Activated CD4-positive, CD25-positive, alpha-beta regulatory T cell treated with anti-CD3 and anti-CD28 coated beads, Interleukin-2, amount 50 U/mL, for 16 hours (primary cell): ENCODE measurements around the gene LNP1.
"Not testable (repeated sequence)": the region's sequence is repeated elsewhere in the genome, so short reads cannot be mapped to it uniquely, and the experiment has no call there.

Experiments used
- DNase-seq: peaks from one replicate; pipeline ENCODE4 v3.0.0-alpha.2; 2020; ENCODE audit warnings: low read depth, low spot score

Gene LNP1, protein sequence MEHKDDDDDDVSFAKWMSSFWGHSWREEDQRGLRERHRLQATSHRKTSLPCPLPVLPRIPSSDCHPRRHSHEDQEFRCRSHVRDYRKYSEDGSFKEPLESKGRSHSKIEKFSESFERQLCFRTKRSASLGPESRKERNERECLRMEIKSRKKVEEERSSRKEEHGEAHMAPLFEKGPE

GRCh38 chr3:100400780-100401673, at the start of gene LNP1, which contains the start of gene TOMM70:
LNP1 (plus strand) TSS chr3:100401539; CDS start chr3:100429730, 28,191 bp downstream.
TOMM70 (minus strand) TSS chr3:100401089; CDS start chr3:100400949, 140 bp downstream.
- DNase-seq, result peak; percentile 86

DNA sequence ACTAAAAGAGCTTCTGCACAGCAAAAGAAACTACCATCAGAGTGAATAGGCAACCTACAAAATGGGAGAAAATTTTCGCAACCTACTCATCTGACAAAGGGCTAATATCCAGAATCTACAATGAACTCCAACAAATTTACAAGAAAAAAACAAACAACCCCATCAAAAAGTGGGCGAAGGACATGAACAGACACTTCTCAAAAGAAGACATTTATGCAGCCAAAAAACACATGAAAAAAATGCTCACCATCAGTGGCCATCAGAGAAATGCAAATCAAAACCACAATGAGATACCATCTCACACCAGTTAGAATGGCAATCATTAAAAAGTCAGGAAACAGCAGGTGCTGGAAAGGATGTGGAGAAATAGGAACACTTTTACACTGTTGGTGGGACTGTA, 49.6 kb upstream of the LNP1 start:
- DNase-seq, result not testable (repeated sequence)

DNA sequence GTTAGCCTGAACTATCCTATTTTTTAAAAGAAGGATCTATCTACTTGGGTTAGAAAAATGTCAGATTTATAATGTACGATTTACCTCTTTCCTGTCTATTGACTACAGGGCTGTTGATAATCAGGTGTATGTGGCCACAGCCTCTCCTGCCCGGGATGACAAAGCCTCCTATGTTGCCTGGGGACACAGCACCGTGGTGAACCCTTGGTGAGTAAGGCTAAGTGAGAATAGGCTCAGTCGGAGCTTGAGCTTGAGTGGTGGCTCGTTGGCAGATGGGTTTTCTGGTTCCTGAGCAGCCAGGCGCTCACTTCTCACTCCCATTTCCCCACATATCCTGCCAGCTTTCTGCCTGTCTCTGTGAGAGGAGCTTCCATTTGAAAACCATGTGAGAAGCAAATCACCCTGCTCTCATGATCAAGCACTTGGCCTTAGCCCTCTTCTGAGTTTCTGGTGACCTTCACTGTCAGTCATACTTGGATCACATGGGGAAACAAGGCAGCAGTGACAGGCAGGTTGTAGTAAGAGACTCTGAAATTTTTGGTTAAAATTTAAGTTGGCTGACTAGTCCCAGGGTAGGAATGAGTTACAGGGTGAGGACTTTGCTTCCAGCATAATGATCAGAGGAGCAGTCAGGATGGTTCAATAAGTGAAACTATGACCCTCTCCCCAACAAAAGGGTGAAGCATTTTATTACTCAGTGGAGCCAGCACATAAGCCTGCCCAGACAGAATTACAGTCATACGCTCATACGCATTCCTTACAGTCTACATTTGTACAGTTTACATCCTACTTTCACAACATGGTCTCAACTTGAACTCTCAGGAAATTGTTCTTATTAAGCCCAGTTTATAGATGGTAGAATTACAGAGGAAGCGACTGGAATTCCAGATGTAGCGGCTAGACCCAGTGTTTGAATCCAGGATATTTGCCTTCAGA, 48.8 kb upstream of the LNP1 start:
- DNase-seq, result no peak

GRCh38 chr3:100354850-100355249, 46.5 kb upstream of the LNP1 start:
- DNase-seq, result no peak

GRCh38 chr3:100358413-100358812, 42.9 kb upstream of the LNP1 start:
- DNase-seq, result no peak

DNA sequence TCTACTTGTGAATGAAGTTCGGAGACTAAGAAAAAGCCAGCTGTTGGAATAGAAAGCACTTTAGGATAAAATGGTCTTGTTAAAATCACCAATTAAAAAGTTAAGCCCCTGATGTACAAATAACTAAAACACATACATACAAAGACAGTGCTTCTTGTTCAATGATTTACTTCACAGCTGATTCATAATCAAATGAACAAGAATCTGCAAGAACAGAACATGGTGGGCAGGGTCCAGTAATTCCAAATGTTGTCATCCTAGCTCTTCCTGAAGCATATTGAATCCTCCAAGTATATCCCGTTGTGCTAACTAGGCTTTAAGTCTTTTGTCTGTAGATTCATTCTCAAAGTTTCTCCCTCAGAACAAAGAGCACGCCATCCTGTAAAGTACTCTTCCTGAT, 42.3 kb upstream of the LNP1 start:
- no peak for DNase-seq

- DNase-seq, result no peak
These were observed 40.4 kb upstream of the LNP1 start for GRCh38 chr3:100360757-100361496.

DNA sequence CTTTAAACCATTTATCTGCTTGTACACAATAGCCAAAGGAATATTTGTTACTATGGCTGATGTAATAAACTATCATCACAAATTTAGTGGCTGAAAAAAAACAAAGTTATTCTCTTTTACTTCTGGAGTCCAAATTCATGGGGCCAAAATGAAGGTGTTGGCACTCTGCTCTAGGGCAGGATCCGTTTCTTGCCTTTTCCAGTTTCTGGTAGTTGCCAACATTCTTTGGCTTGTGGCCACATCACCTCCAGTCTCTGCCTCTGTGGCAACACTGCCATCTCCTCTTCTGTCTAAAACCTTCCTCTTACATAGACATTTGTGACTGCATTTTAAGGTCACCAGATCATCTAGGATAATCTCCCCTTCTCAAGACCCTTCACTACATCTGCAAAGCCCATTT, 39.4 kb upstream of the LNP1 start:
- no peak for DNase-seq

DNA sequence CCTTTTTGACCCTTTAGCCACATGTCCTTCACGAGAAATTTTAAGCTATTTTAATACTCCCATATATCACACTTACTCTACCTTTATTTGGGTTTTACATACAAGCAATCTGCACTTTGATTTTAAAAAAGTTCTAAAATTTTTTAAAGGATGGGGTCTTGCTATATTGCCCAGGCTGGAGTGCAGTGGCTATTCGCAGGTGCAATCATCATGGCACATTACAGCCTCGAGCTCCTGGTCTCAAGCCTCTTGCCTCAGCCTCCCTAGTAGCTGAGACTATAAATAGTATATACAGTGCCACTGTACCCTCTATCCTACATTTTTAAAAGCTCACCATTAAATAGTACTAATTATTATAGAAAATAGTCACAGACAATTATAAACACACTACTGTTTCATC, 36.9 kb upstream of the LNP1 start:
- DNase-seq, result no peak

- no peak for DNase-seq
These were observed 34.9 kb upstream of the LNP1 start for GRCh38 chr3:100366424-100366823.

- DNase-seq, result no peak
These were observed 32.9 kb upstream of the LNP1 start for GRCh38 chr3:100368441-100368840.

- no peak for DNase-seq
These were observed 30.6 kb upstream of the LNP1 start for GRCh38 chr3:100370756-100371155.

- no peak for DNase-seq
These were observed 26.8 kb upstream of the LNP1 start for GRCh38 chr3:100374521-100374920.

DNA sequence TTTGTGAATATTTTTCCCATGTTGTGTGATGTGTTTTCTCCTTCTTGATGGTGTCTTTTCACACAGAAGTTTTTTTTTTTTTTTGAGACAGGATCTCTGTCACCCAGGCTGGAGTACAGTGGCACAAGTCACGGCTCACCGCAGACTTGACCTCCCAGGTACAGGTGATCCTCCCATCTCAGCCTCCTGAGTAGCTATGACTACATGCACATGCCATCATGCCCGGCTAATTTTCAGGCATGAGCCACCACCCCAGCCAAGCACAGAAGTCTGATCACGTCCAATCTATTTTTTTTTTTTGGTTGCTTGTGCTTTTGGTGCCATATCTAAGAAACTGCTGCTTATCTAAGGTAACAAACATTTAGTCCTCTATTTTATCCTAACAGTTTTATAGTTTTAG, 25.0 kb upstream of the LNP1 start:
- no peak for DNase-seq

DNA sequence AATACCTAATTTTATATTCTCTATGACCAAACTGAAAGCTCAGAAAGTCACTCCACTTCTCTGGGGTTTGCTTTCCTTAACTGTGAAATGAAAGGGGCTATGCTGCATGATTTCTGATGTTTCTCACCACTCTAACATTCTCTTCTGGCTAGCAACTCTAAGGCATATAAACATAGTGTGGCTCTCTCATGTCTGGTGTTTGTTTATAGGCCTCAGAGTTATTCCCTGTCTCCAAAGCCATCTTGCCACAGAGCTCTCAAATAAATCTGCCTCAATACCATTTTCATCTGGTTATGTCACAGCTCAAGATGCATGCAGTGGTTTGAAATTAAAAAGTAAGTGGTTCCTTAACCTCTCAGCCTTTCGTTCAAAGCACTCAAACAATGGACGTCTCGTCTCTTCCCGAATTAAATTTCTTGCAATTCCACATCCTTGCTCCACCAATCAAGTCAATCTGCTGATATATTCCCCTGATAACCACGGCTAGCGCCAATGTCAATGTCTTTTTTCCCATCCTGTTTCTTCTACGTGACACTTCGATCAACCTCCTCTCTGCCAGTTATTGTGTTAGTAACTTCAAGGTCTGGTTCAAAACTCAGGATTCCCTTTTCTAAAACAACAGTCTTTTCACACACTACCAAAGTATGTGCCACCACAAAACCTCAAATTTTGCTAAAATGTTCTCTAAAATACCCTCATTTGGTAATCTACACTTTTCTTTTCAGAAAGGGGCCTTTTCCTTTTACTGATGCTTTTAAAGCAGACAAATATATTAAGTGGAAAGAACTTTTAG, 16.4 kb upstream of the LNP1 start:
- DNase-seq, result no peak

DNA sequence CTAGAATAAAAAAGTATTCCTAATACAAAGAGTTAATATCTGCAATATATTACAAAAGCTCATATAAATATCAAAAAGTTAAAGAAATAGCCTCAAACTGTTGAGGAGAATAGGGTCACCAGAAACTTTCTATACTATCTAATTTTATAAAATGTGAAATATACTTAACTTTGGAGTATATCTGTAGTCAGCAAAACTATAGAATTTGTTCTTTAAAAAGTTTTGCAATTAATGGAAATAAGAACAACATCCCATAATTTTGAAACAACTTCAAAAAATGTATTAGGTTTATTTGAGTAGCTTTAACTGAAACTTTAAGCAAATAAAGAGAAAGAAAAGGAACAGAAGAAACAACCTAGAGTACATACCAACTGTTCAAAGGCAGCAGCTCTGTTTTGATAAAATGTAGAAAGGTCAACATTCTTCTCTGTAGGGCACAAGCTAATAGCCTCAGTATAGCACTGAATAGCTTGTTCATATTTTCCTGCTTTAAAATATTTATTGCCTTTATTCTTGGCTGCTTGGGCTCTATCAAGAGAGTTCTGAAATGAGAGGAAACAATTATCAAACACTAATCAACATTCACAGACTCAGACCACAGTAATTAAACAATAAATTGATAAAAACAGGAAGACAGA, 14.8 kb upstream of the LNP1 start:
- no peak for DNase-seq

DNA sequence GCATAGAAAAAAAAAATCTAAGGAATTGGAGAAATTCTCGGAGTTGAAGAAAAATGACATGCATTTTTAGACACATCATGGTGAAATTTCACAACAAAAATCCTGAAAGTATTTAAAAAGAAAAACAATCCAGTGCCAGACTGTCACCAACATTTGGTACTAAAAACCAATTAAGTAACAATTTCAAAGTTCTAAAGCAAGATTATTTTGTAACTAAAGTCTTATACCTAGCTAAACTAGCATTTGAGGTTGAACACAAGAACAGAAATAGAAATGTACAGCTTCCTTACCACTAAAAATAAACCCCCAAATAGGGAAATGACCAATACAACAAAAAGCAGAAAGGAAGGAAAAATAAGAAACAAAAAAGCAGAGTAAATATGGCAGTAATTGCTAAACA, 12.3 kb upstream of the LNP1 start:
- DNase-seq, result no peak

DNA sequence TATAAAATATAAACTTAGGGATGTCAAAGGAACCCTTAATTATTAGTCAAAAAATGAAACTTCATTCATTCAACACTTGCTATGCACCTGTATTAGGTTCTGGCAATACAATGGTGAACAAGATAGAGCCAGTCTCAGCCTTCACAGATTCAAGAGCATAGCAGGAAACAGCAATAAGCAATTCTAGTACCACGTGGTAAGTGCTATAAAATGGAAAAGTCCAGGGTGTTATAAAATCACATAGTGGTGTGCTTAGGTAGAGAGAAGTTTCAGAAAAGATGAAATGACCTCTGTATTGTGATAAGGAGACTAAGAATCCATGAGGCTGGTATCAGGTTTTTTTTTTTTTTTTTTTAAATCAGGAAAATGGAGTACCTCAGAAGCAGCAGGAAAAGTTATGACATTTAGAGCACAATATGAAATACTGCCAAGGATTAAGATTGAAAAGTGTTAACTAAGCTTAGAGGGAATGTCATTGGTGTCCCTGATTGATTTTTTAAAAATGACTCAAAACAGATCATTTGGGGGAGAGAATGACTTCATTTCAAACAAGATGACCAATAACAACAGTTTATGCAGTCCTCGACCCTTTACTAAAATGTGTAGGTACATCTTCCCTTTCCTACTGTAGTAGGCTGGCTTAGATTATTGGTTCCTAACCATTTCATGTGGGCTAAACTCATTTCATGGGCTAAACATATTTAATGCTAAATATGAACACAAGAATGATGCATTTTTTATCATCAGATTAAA, 5.5 kb upstream of the LNP1 start:
- DNase-seq, result no peak

DNA sequence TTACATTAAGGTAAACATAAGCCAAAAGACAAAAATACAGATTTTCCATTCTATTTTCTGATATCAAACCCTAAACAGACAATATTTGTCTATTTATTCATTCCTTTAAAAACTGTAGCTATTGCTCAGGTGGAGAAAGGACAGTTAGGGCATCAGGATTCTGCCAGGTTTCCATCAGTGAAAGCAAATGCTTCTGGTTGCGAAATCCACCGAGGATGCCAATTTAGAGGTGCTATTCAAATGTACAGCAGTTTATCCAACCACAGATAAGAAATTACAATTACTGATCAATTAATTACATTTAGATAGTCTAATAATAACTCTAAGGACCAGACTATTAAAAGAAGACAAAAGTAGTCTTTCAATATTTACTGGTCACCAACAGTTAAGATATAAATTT, 4.4 kb upstream of the LNP1 start:
- DNase-seq, result no peak
